NCI-H2196 (cell line): ENCODE data around the gene RHOG.

Source experiments
- DNase-seq: peaks from one replicate; lab custom pipeline; 2025; ENCODE audit not compliant: unreplicated experiment; lab: John Stamatoyannopoulos, UW

The RHOG gene

GRCh38 chr11:3860375-3860774 is 19.6 kb upstream of the RHOG start:
- no peak for DNase-seq

DNA sequence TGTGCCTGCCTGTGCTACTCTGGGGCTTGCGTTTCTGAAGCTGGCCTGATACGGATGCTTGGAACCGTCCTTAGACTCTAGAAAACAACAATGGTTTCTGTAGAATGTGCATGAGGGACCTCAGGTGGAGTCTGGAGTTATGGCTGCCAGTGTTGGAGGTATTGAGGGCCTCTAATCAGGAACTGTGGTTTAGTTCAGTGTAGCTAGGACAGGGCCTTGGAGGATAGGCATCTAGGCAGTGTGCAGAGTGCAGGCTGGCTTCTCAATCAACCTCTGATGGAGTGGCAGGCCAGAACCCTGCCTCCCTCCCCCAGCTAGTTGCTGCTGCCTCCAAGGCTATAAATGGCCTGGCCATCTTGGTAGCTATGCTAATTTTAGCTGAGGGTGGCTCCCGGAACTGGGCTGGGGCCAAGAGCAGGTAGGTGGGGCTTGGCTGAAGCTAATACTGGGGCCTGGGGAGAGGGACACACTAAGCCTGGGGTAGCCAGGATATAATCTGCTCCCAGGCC is 18.7 kb upstream of the RHOG start:
- no peak for DNase-seq

- DNase-seq: no peak
These were observed 16.9 kb upstream of the RHOG start for GRCh38 chr11:3857628-3858027.

GRCh38 chr11:3856856-3857553 is 16.2 kb upstream of the RHOG start:
- no peak for DNase-seq

GRCh38 chr11:3855808-3856491 is 15.2 kb upstream of the RHOG start:
- no peak for DNase-seq

GRCh38 chr11:3854977-3855807 is 14.4 kb upstream of the RHOG start, which contains the start of gene STIM1:
TSS of gene STIM1 (plus strand) at chr11:3855664. CDS start at chr11:3856271, 607 bp downstream.
- DNase-seq: peak; percentile 96

DNA sequence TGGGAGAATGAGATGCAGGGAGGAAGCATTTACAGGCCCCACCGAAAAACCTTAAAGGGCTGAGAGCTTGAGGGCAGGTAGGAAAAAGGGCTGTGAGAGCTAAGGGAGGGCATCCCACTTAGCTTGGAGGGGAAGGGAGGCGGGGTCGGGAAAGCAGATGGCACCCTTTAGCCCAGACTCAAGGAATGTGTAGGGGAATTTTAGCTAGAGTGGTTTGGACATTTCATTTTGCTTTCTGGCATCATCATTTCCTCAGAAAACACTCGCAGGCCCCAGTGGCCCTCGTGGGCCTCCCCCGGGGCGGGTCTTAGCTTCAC is 13.9 kb upstream of the RHOG start:
- DNase-seq: no peak

GRCh38 chr11:3853899-3854659 is 13.3 kb upstream of the RHOG start:
- no peak for DNase-seq

DNA sequence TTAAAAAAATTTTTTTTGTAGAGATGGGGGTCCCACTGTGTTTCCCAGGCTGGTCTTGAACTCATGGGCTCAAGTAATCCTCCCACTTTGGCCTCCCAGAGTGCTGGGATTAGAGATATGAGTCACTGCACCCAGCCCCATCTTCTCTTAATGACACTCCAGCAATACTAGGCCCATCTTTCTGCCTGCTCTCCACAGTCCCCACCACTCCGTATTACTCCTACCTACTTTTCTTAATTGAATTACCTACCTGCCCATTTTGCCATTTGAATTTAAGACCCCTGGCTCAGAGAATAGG is 12.7 kb upstream of the RHOG start:
- no peak for DNase-seq

GRCh38 chr11:3849297-3849874 is 8.6 kb upstream of the RHOG start:
- DNase-seq: peak; percentile 54

DNA sequence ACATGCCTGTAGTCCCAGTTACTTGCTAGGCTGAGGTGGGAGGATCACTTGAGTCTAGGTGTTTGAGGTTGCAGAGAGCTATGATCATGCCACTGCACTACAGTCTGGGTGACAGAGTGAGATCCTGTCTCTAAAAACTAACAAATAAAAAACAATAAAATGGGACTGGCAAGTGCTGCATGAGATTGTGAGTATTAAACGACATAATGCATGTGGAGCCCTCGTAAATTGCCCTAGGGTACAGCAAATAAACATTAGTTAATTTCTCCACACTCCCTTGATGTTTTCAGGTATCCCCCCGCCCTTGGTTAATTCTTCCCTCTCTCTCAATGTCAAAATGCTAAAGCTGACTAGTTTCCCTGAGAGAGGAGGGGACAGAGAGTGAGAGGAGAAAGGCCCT is 4.9 kb upstream of the RHOG start:
- DNase-seq: no peak

GRCh38 chr11:3845246-3845645 is 4.5 kb upstream of the RHOG start:
- DNase-seq: no peak

- no peak for DNase-seq
These were observed 2.6 kb upstream of the RHOG start for GRCh38 chr11:3843326-3843725.

DNA sequence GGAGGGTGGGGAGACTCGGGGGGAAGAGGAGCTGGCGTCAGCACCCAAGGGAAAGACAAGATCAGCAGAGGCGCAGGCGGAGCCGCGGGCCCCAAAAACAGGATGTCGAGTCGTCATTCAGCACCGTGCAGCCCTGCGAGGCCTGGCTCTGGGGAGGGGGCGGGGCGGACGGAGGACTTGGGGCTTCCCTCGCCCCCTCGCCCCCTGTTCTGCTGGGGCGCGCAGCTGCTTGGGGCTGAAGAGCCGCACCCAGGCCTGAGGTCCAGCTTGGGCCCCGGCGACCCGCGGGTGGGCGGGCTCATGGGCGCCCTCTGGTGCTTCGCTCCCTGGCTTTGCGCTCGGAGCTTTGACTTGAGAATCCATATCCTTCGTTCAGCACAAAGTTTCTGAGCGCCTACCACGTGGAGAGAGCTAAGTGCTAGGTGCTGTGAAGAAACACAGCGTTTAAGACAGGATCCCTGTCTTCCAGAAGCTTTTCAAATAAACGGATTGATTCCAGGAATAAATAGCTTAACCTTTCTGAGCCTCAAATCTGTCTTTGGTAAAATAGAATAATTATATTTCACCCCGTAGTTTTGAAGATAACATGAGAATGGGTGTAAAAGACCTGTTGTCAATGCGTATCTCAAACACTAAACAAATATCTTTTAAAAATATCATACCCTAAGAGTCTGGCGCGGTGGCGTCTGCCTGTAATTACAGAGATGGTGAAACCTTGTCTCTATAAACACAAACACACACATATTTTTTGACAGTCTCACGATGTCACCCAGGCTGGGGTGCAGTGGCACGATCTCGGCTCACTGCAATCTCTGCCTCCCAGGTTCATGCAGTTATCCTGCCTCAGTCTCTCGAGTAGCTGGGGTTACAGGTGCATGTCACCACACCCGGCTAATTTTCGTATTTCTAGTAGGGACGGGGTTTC is 929 bp upstream of the RHOG start:
- peak; percentile 85 for DNase-seq

DNA sequence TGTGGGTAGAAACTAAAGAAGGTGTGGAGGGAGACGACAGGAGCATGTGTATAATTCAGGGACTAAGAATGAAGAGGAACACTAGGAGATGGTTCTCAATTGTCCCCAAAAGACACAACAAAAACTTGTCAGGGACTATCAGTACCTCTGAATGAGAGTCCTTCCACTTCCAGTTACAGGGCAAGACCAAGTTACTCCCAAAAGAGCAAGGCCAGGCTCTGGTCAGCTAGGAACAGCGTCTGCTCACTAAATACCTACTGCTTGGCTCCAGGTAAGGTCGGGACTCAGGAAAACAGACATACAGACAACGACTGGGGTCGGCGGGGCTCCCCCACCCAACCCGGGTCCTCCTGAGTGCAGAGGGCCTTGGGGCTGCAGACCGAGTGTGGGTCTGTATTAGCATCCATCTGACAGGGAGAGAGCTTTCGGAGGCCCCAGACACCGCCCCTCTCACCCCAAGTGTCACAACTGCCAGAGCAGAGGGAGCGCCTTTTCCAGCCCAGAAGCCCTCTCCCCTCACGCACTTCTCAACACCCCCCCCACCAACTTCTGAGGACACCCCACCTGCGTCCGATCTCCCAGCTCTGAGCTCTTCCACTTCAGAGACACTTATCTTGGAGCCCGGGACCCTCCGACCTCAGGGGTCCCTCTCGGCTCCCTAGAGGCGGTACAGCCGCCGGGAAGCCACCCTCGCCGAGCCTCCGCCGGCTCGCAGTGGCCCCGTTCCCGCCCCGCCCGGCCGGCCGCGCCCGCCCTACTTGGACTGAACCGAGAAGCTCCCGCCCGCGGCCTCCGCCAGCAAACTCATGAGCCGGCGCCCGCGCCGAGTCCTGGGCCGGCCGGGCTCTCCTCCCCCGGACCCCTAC is 522 bp downstream of the RHOG start:
- no peak for DNase-seq

DNA sequence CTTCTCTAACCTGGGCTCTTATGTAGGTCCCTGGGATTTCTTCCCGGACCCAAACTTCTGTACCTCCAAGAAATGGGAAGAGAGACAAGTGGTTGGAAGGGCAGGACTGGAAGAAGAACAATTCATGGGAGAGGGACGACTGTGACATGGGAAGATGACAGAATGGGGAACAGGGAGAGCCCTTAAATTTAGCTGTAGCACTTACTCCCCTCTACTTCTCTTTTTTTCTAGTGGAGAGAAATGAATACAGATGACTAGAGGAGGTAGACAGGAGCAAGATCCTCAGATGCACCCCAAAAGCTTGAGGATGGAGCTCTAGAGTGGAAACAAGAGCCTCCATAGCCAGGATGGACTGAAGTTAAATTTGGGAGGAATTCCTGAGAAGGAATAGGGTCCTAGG is 2.3 kb downstream of the RHOG start:
- no peak for DNase-seq

GRCh38 chr11:3837793-3838192 is 3.0 kb downstream of the RHOG start:
- no peak for DNase-seq

GRCh38 chr11:3836903-3837302 is 3.9 kb downstream of the RHOG start:
- no peak for DNase-seq

DNA sequence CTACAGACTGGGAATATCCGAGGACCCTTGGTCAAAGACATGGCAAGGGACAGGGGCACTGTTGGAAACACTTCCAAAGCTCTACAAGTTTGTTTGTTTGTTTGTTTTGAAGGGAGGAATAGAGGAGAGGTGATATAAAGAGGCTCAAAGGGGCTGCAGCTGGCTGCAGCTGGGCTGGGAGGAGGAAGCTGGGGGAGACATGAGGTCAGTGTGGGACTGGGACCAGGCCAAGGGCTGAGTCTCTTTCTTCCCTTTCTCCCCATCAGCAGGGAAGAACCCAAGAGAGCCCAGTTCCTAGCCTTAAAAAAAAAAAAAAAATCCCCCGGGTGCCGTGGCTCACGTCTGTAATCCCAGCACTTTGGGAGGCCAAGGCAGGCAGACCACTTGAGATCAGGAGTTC is 5.0 kb downstream of the RHOG start:
- DNase-seq: no peak
